ENCODE data around the gene ORAI3. TPM values are rescaled to one million over a fixed set of nuclear protein-coding genes. Genes with fewer than 3 reads are reported as not detected.

ORAI3 gene
- total and polyA plus RNA-seq, 2 donors (not counting 1 experiment from before 2014, with no cell fraction given): 41.1 to 74.1 TPM

GRCh38 chr16:30947859-30948666 lies 805 bp upstream of the ORAI3 start:
- peaks cover 8% of the 10 kb centered on the region for H3K79me2 ChIP-seq (ENCODE audit: control insufficient read depth, insufficient read depth, low read length)
- H3K36me3 ChIP-seq (ENCODE audit: control insufficient read depth, insufficient read depth, low read length): peaks cover 10% of the 10 kb centered on the region
- DNase-seq (ENCODE audit: low read depth in 2 of 2): peak; percentile 98 to 99
- peak overlapping the region; percentile 85 for H3K27ac ChIP-seq (ENCODE audit: insufficient read depth, low read length)
- H3K4me3 ChIP-seq (replicated peaks in 1 of 4; ENCODE audit: control extremely low read depth in 1 of 4, insufficient read depth in 1 of 4, low read depth in 3 of 4, low read length in 4 of 4): peak overlapping the region; percentile 43 to 89 (median 82)
- H2AFZ ChIP-seq (ENCODE audit: low read length): no peak overlapping the region
- no peaks in the 10 kb centered on the region for H3K27me3 ChIP-seq (ENCODE audit: control insufficient read depth, insufficient read depth, low read length)
- H3K9ac ChIP-seq (ENCODE audit: insufficient read depth, low read length): peak overlapping the region; percentile 76
- H3K9me3 ChIP-seq (ENCODE audit: control insufficient read depth, insufficient read depth, low read depth, low read length): no peaks in the 10 kb centered on the region
- H3K4me2 ChIP-seq (ENCODE audit: extremely low read depth, insufficient read depth, low read length): peak overlapping the region; percentile 32
- TF ChIP-seq EZH2 (IDR thresholded peaks at IDR 0.05; ENCODE audit: low read length, missing control alignments) (no peak), CTCF (conservative IDR thresholded peaks at IDR 0.05 in 1 of 2, IDR thresholded peaks at IDR 0.05 in 1 of 2; ENCODE audit: low read depth in 1 of 2, low read length in 2 of 2) (no peak)
- H3K4me1 ChIP-seq (ENCODE audit: control insufficient read depth, extremely low read depth, insufficient read depth, low read length): peaks cover 21% of the 10 kb centered on the region
- H4K20me1 ChIP-seq (ENCODE audit: control insufficient read depth, extremely low read depth, insufficient read depth, low read length): no peaks in the 10 kb centered on the region

DNA sequence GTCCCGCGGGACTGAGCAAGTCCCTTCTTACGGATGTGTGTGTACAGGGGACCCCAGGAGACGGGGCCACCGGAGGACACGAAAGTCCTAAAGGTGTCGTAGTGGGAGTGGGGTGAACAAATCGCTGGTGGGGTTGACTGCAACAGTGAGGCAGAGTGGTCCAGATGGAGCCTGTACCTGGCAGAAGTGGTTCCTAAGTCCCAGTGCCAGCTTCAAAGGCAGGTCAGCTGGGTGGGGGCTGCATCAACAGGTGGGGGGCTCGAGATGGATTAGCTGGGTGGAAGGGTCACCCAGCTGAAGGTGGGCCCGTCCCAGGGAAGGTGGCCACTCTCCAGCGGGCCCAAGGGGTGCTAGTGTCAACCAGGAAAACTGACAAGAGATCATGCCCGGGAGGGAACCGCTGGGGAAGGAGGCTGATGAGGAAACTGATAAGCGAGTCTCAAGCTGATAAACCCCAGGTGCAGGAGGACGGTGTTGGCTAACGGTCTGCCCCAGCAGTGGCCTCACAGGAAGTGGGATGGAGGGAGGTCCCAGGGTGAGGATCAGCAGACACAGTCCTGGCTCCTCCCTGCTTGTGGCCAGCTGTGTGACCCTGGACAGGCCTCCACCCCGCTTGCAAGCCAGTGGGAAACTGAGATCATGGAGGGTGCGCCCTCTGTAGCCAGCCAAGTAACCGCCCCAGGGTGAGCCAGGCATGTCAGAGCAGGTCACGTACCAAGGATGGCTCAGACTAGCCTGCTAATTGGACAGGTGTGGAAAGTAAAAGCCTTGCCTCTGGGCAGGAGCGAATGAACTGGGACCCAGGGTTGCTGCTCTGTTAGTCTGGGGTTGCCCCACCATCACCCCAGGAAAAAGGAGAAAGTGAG lies 1.0 kb downstream of the ORAI3 start:
- H3K36me3 ChIP-seq (ENCODE audit: control insufficient read depth, insufficient read depth, low read length): peaks cover 12% of the 10 kb centered on the region
- H3K79me2 ChIP-seq (ENCODE audit: control insufficient read depth, insufficient read depth, low read length): peaks cover 8% of the 10 kb centered on the region
- no peaks in the 10 kb centered on the region for H3K9me3 ChIP-seq (ENCODE audit: control insufficient read depth, insufficient read depth, low read depth, low read length)
- no peaks in the 10 kb centered on the region for H4K20me1 ChIP-seq (ENCODE audit: control insufficient read depth, extremely low read depth, insufficient read depth, low read length)
- TF ChIP-seq EZH2 (IDR thresholded peaks at IDR 0.05; ENCODE audit: low read length, missing control alignments): no peak
- TF ChIP-seq CTCF (conservative IDR thresholded peaks at IDR 0.05 in 1 of 2, IDR thresholded peaks at IDR 0.05 in 1 of 2; ENCODE audit: low read depth in 1 of 2, low read length in 2 of 2): peak in 1 of 2 donors; percentile 8
- peak overlapping the region; percentile 97 for H3K4me2 ChIP-seq (ENCODE audit: extremely low read depth, insufficient read depth, low read length)
- peaks cover 24% of the 10 kb centered on the region for H3K4me1 ChIP-seq (ENCODE audit: control insufficient read depth, extremely low read depth, insufficient read depth, low read length)
- H3K4me3 ChIP-seq (replicated peaks in 1 of 4; ENCODE audit: control extremely low read depth in 1 of 4, insufficient read depth in 1 of 4, low read depth in 3 of 4, low read length in 4 of 4): peak overlapping the region; percentile 43 to 89 (median 82)
- peak; percentile 75 to 94 for DNase-seq (ENCODE audit: low read depth in 2 of 2)
- no peak overlapping the region for H2AFZ ChIP-seq (ENCODE audit: low read length)
- H3K27ac ChIP-seq (ENCODE audit: insufficient read depth, low read length): peak overlapping the region; percentile 85
- H3K9ac ChIP-seq (ENCODE audit: insufficient read depth, low read length): peak overlapping the region; percentile 76
- H3K27me3 ChIP-seq (ENCODE audit: control insufficient read depth, insufficient read depth, low read length): no peaks in the 10 kb centered on the region

DNA sequence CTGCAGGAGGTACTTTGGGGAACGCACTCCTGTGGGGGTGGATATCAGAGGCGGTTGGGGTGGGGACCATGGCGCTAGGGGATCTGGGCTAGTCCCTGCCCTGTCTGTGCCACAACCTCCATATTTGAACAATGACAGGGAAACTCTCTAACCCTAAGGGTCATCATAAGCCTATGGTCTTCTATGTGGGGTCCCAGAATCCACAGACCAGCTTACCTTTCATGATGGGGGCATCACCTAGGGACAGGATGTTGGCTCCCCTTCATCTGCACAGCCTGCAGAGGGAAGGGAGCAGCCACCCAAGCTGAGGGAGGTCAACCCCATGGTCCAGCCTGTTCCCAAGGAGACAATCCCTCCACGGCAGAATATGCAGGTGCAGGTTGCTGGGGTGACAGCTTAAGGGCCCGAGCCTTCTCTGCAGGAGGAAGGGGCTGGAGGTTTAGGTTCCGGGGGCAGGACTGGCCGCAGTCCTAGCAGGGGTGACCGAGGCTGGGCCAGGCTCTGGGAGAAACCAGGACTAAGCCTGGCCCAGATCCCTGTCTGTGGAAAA lies 1.7 kb downstream of the ORAI3 start:
- Histone ChIP-seq H3K9me3 (ENCODE audit: control insufficient read depth, insufficient read depth, low read depth, low read length) (no peaks in the 10 kb centered on the region), H3K4me1 (ENCODE audit: control insufficient read depth, extremely low read depth, insufficient read depth, low read length) (peaks cover 24% of the 10 kb centered on the region), H3K27ac (ENCODE audit: insufficient read depth, low read length) (peak overlapping the region; percentile 85), H3K4me2 (ENCODE audit: extremely low read depth, insufficient read depth, low read length) (peak overlapping the region; percentile 97), H3K36me3 (ENCODE audit: control insufficient read depth, insufficient read depth, low read length) (peaks cover 12% of the 10 kb centered on the region), H3K79me2 (ENCODE audit: control insufficient read depth, insufficient read depth, low read length) (peaks cover 8% of the 10 kb centered on the region), H3K9ac (ENCODE audit: insufficient read depth, low read length) (no peak overlapping the region), H4K20me1 (ENCODE audit: control insufficient read depth, extremely low read depth, insufficient read depth, low read length) (no peaks in the 10 kb centered on the region), H2AFZ (ENCODE audit: low read length) (no peak overlapping the region), H3K27me3 (ENCODE audit: control insufficient read depth, insufficient read depth, low read length) (no peaks in the 10 kb centered on the region), H3K4me3 (replicated peaks in 1 of 4; ENCODE audit: control extremely low read depth in 1 of 4, insufficient read depth in 1 of 4, low read depth in 3 of 4, low read length in 4 of 4) (peak overlapping the region; percentile 43 to 89 (median 82))
- TF ChIP-seq EZH2 (IDR thresholded peaks at IDR 0.05; ENCODE audit: low read length, missing control alignments) (no peak), CTCF (conservative IDR thresholded peaks at IDR 0.05 in 1 of 2, IDR thresholded peaks at IDR 0.05 in 1 of 2; ENCODE audit: low read depth in 1 of 2, low read length in 2 of 2) (no peak)
- DNase-seq (ENCODE audit: low read depth in 2 of 2): no peak

Data from fibroblast of lung (primary cell).